ENCODE results near the gene MYO16.

- no peak for TF ChIP-seq CTCF (conservative IDR thresholded peaks at IDR 0.05; ENCODE audit: low read depth, low read length)
- no peak for TF ChIP-seq FOS (IDR thresholded peaks at IDR 0.05; ENCODE audit: low read depth, low read length)
- TF ChIP-seq MAFK (IDR thresholded peaks at IDR 0.05; ENCODE audit: low read depth, low read length), result no peak
- no peak for TF ChIP-seq POLR2A (IDR thresholded peaks at IDR 0.05; ENCODE audit: low read depth, low read length)
- no peak for TF ChIP-seq USF2 (IDR thresholded peaks at IDR 0.05; ENCODE audit: low read depth, low read length)
- TF ChIP-seq CHD1 (IDR thresholded peaks at IDR 0.05; ENCODE audit: low read depth, low read length), result no peak
- TF ChIP-seq RAD21 (IDR thresholded peaks at IDR 0.05; ENCODE audit: low read length), result no peak
- TF ChIP-seq MXI1 (IDR thresholded peaks at IDR 0.05; ENCODE audit: borderline replicate concordance, low read depth, low read length), result no peak
- no peak for TF ChIP-seq ELK1 (IDR thresholded peaks at IDR 0.05; ENCODE audit: borderline replicate concordance, low read depth, low read length)
Measured at GRCh38 chr13:108594153-108594552, 35.3 kb upstream of the MYO16 start.
